NT2/D1 (cell line): ENCODE results near the gene RAB26.

ENCODE experiments used
- YY1 ChIP-seq: IDR thresholded peaks from 2 replicates; pipeline ENCODE4 v1.6.1; 2011; ENCODE audit not compliant: insufficient read length, insufficient read depth
- ZNF274 ChIP-seq: IDR thresholded peaks from 2 replicates; pipeline ENCODE4 v1.6.1; 2011; ENCODE audit warnings: mild to moderate bottlenecking, low read depth, low read length

GRCh38 chr16:2156849-2157224, 8.4 kb downstream of the RAB26 start:
- no peak for TF ChIP-seq ZNF274
- no peak for TF ChIP-seq YY1
